ENCODE data around the gene SYNGR1. TPM values are rescaled to one million over a fixed set of nuclear protein-coding genes. Genes with fewer than 3 reads are reported as not detected.

SYNGR1 gene
- polyA plus RNA-seq, 3 donors: 18.0 to 54.9 (median 39.6) TPM

DNA sequence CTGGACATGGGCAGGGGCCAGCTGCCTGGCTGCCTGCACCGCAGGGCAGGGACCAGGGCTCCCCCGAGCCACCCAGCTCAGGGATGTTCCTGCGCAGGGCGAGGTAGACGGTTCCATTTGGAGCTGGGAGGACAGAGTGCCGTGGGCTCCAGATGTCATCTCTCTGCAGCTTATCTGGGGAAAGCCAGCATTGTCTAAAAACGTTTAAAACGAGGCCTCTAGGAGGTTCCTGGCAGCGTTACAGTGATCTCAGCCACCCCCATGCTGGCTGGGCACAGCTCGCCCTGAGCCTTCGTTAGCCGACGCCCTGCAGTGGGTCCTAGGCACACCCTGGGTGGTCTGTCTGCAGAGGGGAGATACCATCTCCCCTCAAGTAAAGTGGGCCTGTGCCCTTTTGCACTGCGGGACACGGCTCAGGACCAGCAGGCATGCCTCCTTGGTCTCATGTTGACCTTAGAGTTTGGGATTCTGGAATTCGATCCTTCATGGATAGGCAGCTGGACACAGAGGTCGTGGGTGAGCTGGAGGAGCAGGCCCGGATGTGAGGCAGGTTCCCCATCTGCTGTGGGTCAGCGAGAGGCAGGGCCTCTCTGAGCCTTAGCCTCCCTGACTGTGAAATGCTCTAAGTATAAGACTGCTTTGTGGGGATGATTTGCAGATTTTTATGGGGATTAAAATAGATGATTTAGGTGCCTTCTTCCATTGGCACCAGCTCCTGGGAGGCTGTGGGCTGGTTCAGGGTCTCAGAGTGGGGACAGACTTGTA lies 14.1 kb downstream of the SYNGR1 start:
- Histone ChIP-seq H3K79me2 (ENCODE audit: insufficient read depth, low read length) (peaks cover 14% of the 10 kb centered on the region), H3K9ac (ENCODE audit: insufficient read depth, low read length, poor library complexity, severe bottlenecking) (no peak overlapping the region), H3K4me1 (ENCODE audit: control insufficient read depth in 1 of 2, insufficient read depth in 2 of 2, low read length in 2 of 2) (peaks cover 22 to 23% of the 10 kb centered on the region in 2 donors), H3K36me3 (replicated peaks in 1 of 2; ENCODE audit: control insufficient read depth in 1 of 2, insufficient read depth in 2 of 2, low read length in 2 of 2) (peaks cover 0 to 1% of the 10 kb centered on the region in 2 donors), H3K4me3 (replicated peaks in 1 of 3; ENCODE audit: low read depth in 2 of 3, low read length in 3 of 3) (no peak overlapping the region), H3K9me3 (replicated peaks in 1 of 2; ENCODE audit: control insufficient read depth in 1 of 2, insufficient read depth in 1 of 2, low read length in 2 of 2) (no peaks in the 10 kb centered on the region), H3K27me3 (ENCODE audit: control insufficient read depth in 2 of 2, insufficient read depth in 2 of 2, low read length in 2 of 2) (no peaks in the 10 kb centered on the region), H2AFZ (ENCODE audit: insufficient read depth, low read depth, low read length, poor library complexity, severe bottlenecking) (no peak overlapping the region), H4K20me1 (ENCODE audit: insufficient read depth, low read length) (no peaks in the 10 kb centered on the region), H3K4me2 (replicated peaks; ENCODE audit: extremely low read depth, low read length, poor library complexity, severe bottlenecking) (no peak overlapping the region), H3K27ac (ENCODE audit: low read depth in 1 of 2, low read length in 2 of 2) (no peak overlapping the region)
- Mint-ChIP-seq H3K36me3 (peaks cover 13 to 18% of the 10 kb centered on the region in 2 donors), H3K27ac (no peak overlapping the region), H3K27me3 (ENCODE audit: low read depth in 3 of 3) (peaks cover 0 to 3% (median 0%) of the 10 kb centered on the region in 3 donors), H3K4me3 (no peak overlapping the region), H3K4me1 (peaks cover 49% of the 10 kb centered on the region), H3K9me3 (no peaks in the 10 kb centered on the region)
- WGBS (ENCODE audit: insufficient coverage): 43% methylated on average over 17 of the region's 19 CpGs
- TF ChIP-seq, protein P1, sequence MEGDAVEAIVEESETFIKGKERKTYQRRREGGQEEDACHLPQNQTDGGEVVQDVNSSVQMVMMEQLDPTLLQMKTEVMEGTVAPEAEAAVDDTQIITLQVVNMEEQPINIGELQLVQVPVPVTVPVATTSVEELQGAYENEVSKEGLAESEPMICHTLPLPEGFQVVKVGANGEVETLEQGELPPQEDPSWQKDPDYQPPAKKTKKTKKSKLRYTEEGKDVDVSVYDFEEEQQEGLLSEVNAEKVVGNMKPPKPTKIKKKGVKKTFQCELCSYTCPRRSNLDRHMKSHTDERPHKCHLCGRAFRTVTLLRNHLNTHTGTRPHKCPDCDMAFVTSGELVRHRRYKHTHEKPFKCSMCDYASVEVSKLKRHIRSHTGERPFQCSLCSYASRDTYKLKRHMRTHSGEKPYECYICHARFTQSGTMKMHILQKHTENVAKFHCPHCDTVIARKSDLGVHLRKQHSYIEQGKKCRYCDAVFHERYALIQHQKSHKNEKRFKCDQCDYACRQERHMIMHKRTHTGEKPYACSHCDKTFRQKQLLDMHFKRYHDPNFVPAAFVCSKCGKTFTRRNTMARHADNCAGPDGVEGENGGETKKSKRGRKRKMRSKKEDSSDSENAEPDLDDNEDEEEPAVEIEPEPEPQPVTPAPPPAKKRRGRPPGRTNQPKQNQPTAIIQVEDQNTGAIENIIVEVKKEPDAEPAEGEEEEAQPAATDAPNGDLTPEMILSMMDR (IDR thresholded peaks at IDR 0.05): no peak
- DNase-seq: no peak
- intact Hi-C loops (cut with micrococcal nuclease): no loop called here

- Mint-ChIP-seq H3K36me3 (peaks cover 10 to 14% of the 10 kb centered on the region in 2 donors), H3K9me3 (no peaks in the 10 kb centered on the region), H3K4me1 (peaks cover 52% of the 10 kb centered on the region), H3K4me3 (no peak overlapping the region), H3K27me3 (ENCODE audit: low read depth in 3 of 3) (peaks cover 0 to 3% (median 0%) of the 10 kb centered on the region in 3 donors), H3K27ac (no peak overlapping the region)
- TF ChIP-seq, protein P1 (IDR thresholded peaks at IDR 0.05): no peak
- DNase-seq: no peak
- no peak overlapping the region for H3K27ac ChIP-seq (ENCODE audit: low read depth in 1 of 2, low read length in 2 of 2)
- no peak overlapping the region for H2AFZ ChIP-seq (ENCODE audit: insufficient read depth, low read depth, low read length, poor library complexity, severe bottlenecking)
- H3K79me2 ChIP-seq (ENCODE audit: insufficient read depth, low read length): peaks cover 22% of the 10 kb centered on the region
- 72% methylated on average over 8 of the region's 11 CpGs for WGBS (ENCODE audit: insufficient coverage)
- no peaks in the 10 kb centered on the region for H3K36me3 ChIP-seq (replicated peaks in 1 of 2; ENCODE audit: control insufficient read depth in 1 of 2, insufficient read depth in 2 of 2, low read length in 2 of 2)
- no peak overlapping the region for H3K9ac ChIP-seq (ENCODE audit: insufficient read depth, low read length, poor library complexity, severe bottlenecking)
- peaks cover 22 to 23% of the 10 kb centered on the region in 2 donors for H3K4me1 ChIP-seq (ENCODE audit: control insufficient read depth in 1 of 2, insufficient read depth in 2 of 2, low read length in 2 of 2)
- no peak overlapping the region for H3K4me3 ChIP-seq (replicated peaks in 1 of 3; ENCODE audit: low read depth in 2 of 3, low read length in 3 of 3)
- H3K27me3 ChIP-seq (ENCODE audit: control insufficient read depth in 2 of 2, insufficient read depth in 2 of 2, low read length in 2 of 2): no peaks in the 10 kb centered on the region
- H3K4me2 ChIP-seq (replicated peaks; ENCODE audit: extremely low read depth, low read length, poor library complexity, severe bottlenecking): no peak overlapping the region
- intact Hi-C loops (cut with micrococcal nuclease): no loop called here
- H4K20me1 ChIP-seq (ENCODE audit: insufficient read depth, low read length): no peaks in the 10 kb centered on the region
- no peaks in the 10 kb centered on the region for H3K9me3 ChIP-seq (replicated peaks in 1 of 2; ENCODE audit: control insufficient read depth in 1 of 2, insufficient read depth in 1 of 2, low read length in 2 of 2)
These were observed 15.1 kb downstream of the SYNGR1 start for GRCh38 chr22:39364714-39365491.

Measured in CD14-positive monocyte (primary cell).